Central memory CD8-positive, alpha-beta T cell (primary cell): ENCODE results near the gene DFFB.
A peak's percentile ranks its signal among the peaks of the same experiment; 100 is the strongest.
"Not testable (repeated sequence)": the region's sequence is repeated elsewhere in the genome, so short reads cannot be mapped to it uniquely, and the experiment has no call there.

Experiments used
- ATAC-seq: fragments of 150-1000 bp; cut with Tn5 transposase; replicated peaks from 2 replicates; pipeline ENCODE4 v1.10.0; 2022; ENCODE audit warnings: mild to moderate bottlenecking, moderate FRiP score, moderate number of reproducible peaks; ENCODE audit not compliant: poor library complexity, severe bottlenecking; ENCODE audit errors: extremely low read depth
- DNase-seq, 2 donors: peaks; one replicate each; pipeline ENCODE4 v3.0.0; 2021; ENCODE audit warnings: low spot score in 2 of 2
- H3K27ac Mint-ChIP-seq: one replicate; pipeline ENCODE4 v1.8.0; 2022; ENCODE audit warnings: low read depth, mild to moderate bottlenecking, moderate library complexity, mixed read lengths
- H3K27me3 Mint-ChIP-seq: one replicate; pipeline ENCODE4 v1.8.0; 2022; ENCODE audit warnings: mixed read lengths
- H3K36me3 Mint-ChIP-seq: one replicate; pipeline ENCODE4 v1.8.0; 2022; ENCODE audit warnings: mild to moderate bottlenecking, moderate library complexity, mixed read lengths; ENCODE audit not compliant: insufficient read depth
- H3K4me1 Mint-ChIP-seq: one replicate; pipeline ENCODE4 v1.8.0; 2022; ENCODE audit warnings: mixed read lengths
- H3K4me3 Mint-ChIP-seq: one replicate; pipeline ENCODE4 v1.8.0; 2022; ENCODE audit warnings: mild to moderate bottlenecking, moderate library complexity, mixed read lengths
- H3K9me3 Mint-ChIP-seq: one replicate; pipeline ENCODE4 v1.8.0; 2022; ENCODE audit warnings: mixed read lengths

Gene DFFB

GRCh38 chr1:3856923-3857790 lies at the start of gene DFFB, which contains the start of gene CEP104:
Gene DFFB, plus strand, starts transcription at chr1:3857476. Its CDS starts 128 bp downstream, at chr1:3857604.
Gene CEP104, minus strand, starts transcription at chr1:3857211. Its CDS starts 4,804 bp downstream, at chr1:3852407.
- DNase-seq (peak; percentile 92 to 96), ATAC-seq (peak; percentile 98)
- Mint-ChIP-seq H3K4me3 (peak within 1 kb of the TSS; percentile 97), H3K36me3 (peaks cover 13% of the 10 kb centered on the region), H3K4me1 (peaks cover 38% of the 10 kb centered on the region), H3K9me3 (no peaks in the 10 kb centered on the region), H3K27ac (peak within 1 kb of the TSS; percentile 92), H3K27me3 (no peaks in the 10 kb centered on the region)

- Mint-ChIP-seq H3K27ac (no peak overlapping the region), H3K4me1 (peaks cover 7% of the 10 kb centered on the region), H3K36me3 (peaks cover 4% of the 10 kb centered on the region), H3K9me3 (no peaks in the 10 kb centered on the region), H3K27me3 (peaks cover 37% of the 10 kb centered on the region), H3K4me3 (no peak overlapping the region)
- ATAC-seq (no peak), DNase-seq (no peak)
Measured at GRCh38 chr1:3807769-3808168, 49.5 kb upstream of the DFFB start.

- Mint-ChIP-seq H3K27me3 (peaks cover 18% of the 10 kb centered on the region), H3K4me3 (peak overlapping the region; percentile 41), H3K9me3 (no peaks in the 10 kb centered on the region), H3K27ac (peak overlapping the region; percentile 84), H3K4me1 (peaks cover 7% of the 10 kb centered on the region), H3K36me3 (peaks cover 12% of the 10 kb centered on the region)
- DNase-seq (no peak), ATAC-seq (peak; percentile 61)
Measured at GRCh38 chr1:3809680-3810079, 47.6 kb upstream of the DFFB start.

GRCh38 chr1:3810149-3810761 lies 47.0 kb upstream of the DFFB start:
- H3K9me3 Mint-ChIP-seq, H3K4me1 Mint-ChIP-seq: not testable (repeated sequence)
- peak in 1 of 2 donors; percentile 50 for DNase-seq
- peak overlapping the region; percentile 41 for H3K4me3 Mint-ChIP-seq
- peaks cover 12% of the 10 kb centered on the region for H3K27me3 Mint-ChIP-seq
- H3K36me3 Mint-ChIP-seq: peaks cover 18% of the 10 kb centered on the region
- peak; percentile 95 for ATAC-seq
- peak overlapping the region; percentile 84 for H3K27ac Mint-ChIP-seq

- Mint-ChIP-seq H3K27ac (peak overlapping the region; percentile 49), H3K9me3 (no peaks in the 10 kb centered on the region)
Measured at GRCh38 chr1:3811595-3811911, 45.7 kb upstream of the DFFB start.

GRCh38 chr1:3814065-3814464 lies 43.2 kb upstream of the DFFB start:
- no peak overlapping the region for H3K27ac Mint-ChIP-seq
- peaks cover 12% of the 10 kb centered on the region for H3K4me1 Mint-ChIP-seq
- peaks cover 18% of the 10 kb centered on the region for H3K36me3 Mint-ChIP-seq
- ATAC-seq (no peak), DNase-seq (no peak)
- H3K4me3 Mint-ChIP-seq: no peak overlapping the region
- H3K9me3 Mint-ChIP-seq: no peaks in the 10 kb centered on the region
- no peaks in the 10 kb centered on the region for H3K27me3 Mint-ChIP-seq

More at GRCh38 chr1:3811595-3811911, 45.7 kb upstream of the DFFB start:
- Mint-ChIP-seq H3K36me3 (peaks cover 18% of the 10 kb centered on the region), H3K4me3 (no peak overlapping the region), H3K27me3 (no peaks in the 10 kb centered on the region), H3K4me1 (peaks cover 7% of the 10 kb centered on the region)
- no peak for DNase-seq
- ATAC-seq: no peak

- ATAC-seq (no peak), DNase-seq (no peak)
- H3K4me1 Mint-ChIP-seq: peaks cover 10% of the 10 kb centered on the region
- no peaks in the 10 kb centered on the region for H3K27me3 Mint-ChIP-seq
- no peaks in the 10 kb centered on the region for H3K9me3 Mint-ChIP-seq
- no peak overlapping the region for H3K27ac Mint-ChIP-seq
- no peak overlapping the region for H3K4me3 Mint-ChIP-seq
- peaks cover 22% of the 10 kb centered on the region for H3K36me3 Mint-ChIP-seq
Measured at GRCh38 chr1:3814771-3815561, 42.3 kb upstream of the DFFB start.

- Mint-ChIP-seq H3K9me3 (no peaks in the 10 kb centered on the region), H3K4me3 (no peak overlapping the region), H3K4me1 (peaks cover 6% of the 10 kb centered on the region), H3K27ac (no peak overlapping the region), H3K36me3 (peaks cover 23% of the 10 kb centered on the region), H3K27me3 (no peaks in the 10 kb centered on the region)
- no peak for DNase-seq
- ATAC-seq: no peak
Measured at GRCh38 chr1:3816331-3817137, 40.7 kb upstream of the DFFB start.

GRCh38 chr1:3817138-3817740 lies 40.0 kb upstream of the DFFB start:
- H3K27ac Mint-ChIP-seq: no peak overlapping the region
- peaks cover 6% of the 10 kb centered on the region for H3K4me1 Mint-ChIP-seq
- ATAC-seq (no peak), DNase-seq (no peak)
- H3K27me3 Mint-ChIP-seq: no peaks in the 10 kb centered on the region
- H3K9me3 Mint-ChIP-seq: no peaks in the 10 kb centered on the region
- no peak overlapping the region for H3K4me3 Mint-ChIP-seq
- H3K36me3 Mint-ChIP-seq: peaks cover 23% of the 10 kb centered on the region

- Mint-ChIP-seq H3K9me3 (no peaks in the 10 kb centered on the region), H3K4me1 (peaks cover 6% of the 10 kb centered on the region), H3K27me3 (no peaks in the 10 kb centered on the region), H3K4me3 (no peak overlapping the region), H3K36me3 (peaks cover 23% of the 10 kb centered on the region), H3K27ac (no peak overlapping the region)
- no peak for ATAC-seq
- no peak for DNase-seq
Measured at GRCh38 chr1:3817821-3818597, 39.3 kb upstream of the DFFB start.

- Mint-ChIP-seq H3K4me1 (peaks cover 6% of the 10 kb centered on the region), H3K9me3 (no peaks in the 10 kb centered on the region), H3K27me3 (no peaks in the 10 kb centered on the region), H3K27ac (no peak overlapping the region), H3K36me3 (peaks cover 19% of the 10 kb centered on the region), H3K4me3 (no peak overlapping the region)
- DNase-seq (no peak), ATAC-seq (no peak)
Measured at GRCh38 chr1:3819771-3820200, 37.5 kb upstream of the DFFB start.
